ENCODE results near the gene FGGY.

FGGY gene

GRCh38 chr1:59752556-59753414, 455.9 kb downstream of the FGGY start:
- no peak for DNase-seq

GRCh38 chr1:59755069-59755685, 458.3 kb downstream of the FGGY start:
- DNase-seq: no peak

GRCh38 chr1:59757197-59757747, 460.4 kb downstream of the FGGY start:
- no peak for DNase-seq

- DNase-seq: peak; percentile 52 to 75
These were observed 462.4 kb downstream of the FGGY start for GRCh38 chr1:59759156-59759925.

- DNase-seq: no peak
These were observed 464.5 kb downstream of the FGGY start for GRCh38 chr1:59761443-59761842.

- no peak for DNase-seq
These were observed 466.5 kb downstream of the FGGY start for GRCh38 chr1:59763418-59763817.

- DNase-seq: peak; percentile 57 to 71
These were observed 468.3 kb downstream of the FGGY start for GRCh38 chr1:59765011-59765730.

GRCh38 chr1:59766227-59766855, 469.4 kb downstream of the FGGY start:
- DNase-seq: peak in 1 of 2 experiments; percentile 11

- no peak for DNase-seq
These were observed 470.2 kb downstream of the FGGY start for GRCh38 chr1:59767119-59767518.

- DNase-seq: no peak
These were observed 472.2 kb downstream of the FGGY start for GRCh38 chr1:59768792-59769735.

- no peak for DNase-seq
These were observed 472.8 kb downstream of the FGGY start for GRCh38 chr1:59769736-59770095.

GRCh38 chr1:59771361-59771760, 474.5 kb downstream of the FGGY start:
- no peak for DNase-seq

GRCh38 chr1:59775480-59775879, 478.6 kb downstream of the FGGY start:
- no peak for DNase-seq

- no peak for DNase-seq
These were observed 480.3 kb downstream of the FGGY start for GRCh38 chr1:59776960-59777852.

- no peak for DNase-seq
These were observed 483.1 kb downstream of the FGGY start for GRCh38 chr1:59779949-59780348.

GRCh38 chr1:59788825-59789224, 491.9 kb downstream of the FGGY start:
- DNase-seq: no peak

GRCh38 chr1:59798600-59798999, 501.7 kb downstream of the FGGY start:
- no peak for DNase-seq

- DNase-seq: no peak
These were observed 506.7 kb downstream of the FGGY start for GRCh38 chr1:59803458-59804038.

- no peak for DNase-seq
These were observed 507.4 kb downstream of the FGGY start for GRCh38 chr1:59804301-59804700.

- DNase-seq: no peak
These were observed 508.7 kb downstream of the FGGY start for GRCh38 chr1:59805554-59805953.
